ENCODE measurements around the gene NR1D2. TPM values are rescaled to one million over a fixed set of nuclear protein-coding genes. Genes with fewer than 3 reads are reported as not detected.

Gene NR1D2
- total RNA-seq, 1 experiment from 2014 or later: 24.0 TPM

DNA sequence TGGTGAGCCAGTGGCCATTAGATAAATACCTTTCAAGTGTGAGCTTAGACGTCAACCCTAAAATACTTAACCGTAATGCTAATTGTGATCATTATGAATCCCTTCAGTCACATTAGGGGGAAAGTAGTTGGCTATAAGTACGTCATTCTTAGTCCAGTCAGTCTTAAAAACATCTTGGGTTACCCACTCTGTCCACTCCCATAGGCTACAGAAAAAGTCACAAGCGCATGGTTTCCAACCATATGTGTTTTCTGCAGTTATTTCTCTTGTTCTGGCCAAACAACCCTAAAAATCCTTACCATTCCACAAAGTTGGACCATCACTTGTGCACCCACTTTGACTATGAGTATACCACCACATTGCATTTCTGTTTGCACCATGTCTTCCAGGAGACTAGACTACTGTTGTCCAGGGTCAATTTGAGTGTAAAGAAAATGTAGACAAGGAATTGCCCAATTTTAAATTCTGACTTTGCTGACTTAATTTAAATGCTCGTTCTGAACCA lies 24.9 kb upstream of the NR1D2 start:
- H3K4me2 ChIP-seq (ENCODE audit: insufficient read depth, insufficient read length, low read length): no peak overlapping the region
- H4K5ac ChIP-seq (ENCODE audit: insufficient read length, low read depth, low read length): no peak overlapping the region
- no peaks in the 10 kb centered on the region; the same call in 1 of the 2 replicates for H3K4me1 ChIP-seq (ENCODE audit: insufficient read depth, low read length)
- no peaks in the 10 kb centered on the region for H3K9me3 Mint-ChIP-seq
- no peaks in the 10 kb centered on the region for H4K20me1 ChIP-seq (ENCODE audit: control insufficient read depth, insufficient read depth, insufficient read length)
- H3K18ac ChIP-seq (ENCODE audit: insufficient read length, low read depth, low read length): no peak overlapping the region
- WGBS (ENCODE audit: extremely low coverage, insufficient read length, low lambda C conversion rate): no CpG with 5 or more reads among the region's 5 CpGs
- peaks cover 3% of the 10 kb centered on the region for H3K79me1 ChIP-seq (ENCODE audit: insufficient read depth, low read depth, low read length, poor library complexity, severe bottlenecking)
- no peak overlapping the region for H2BK5ac ChIP-seq (ENCODE audit: insufficient read length, low read length)
- H3K4me3 Mint-ChIP-seq: peak overlapping the region; percentile 53 to 99; a peak in 3 of 5 replicates
- no peak for DNase-seq
- no peaks in the 10 kb centered on the region; the same call in 1 of the 2 replicates for H3K27me3 Mint-ChIP-seq (ENCODE audit: low read depth)
- no peak overlapping the region for H2BK15ac ChIP-seq (ENCODE audit: low read depth, low read length)
- no peak overlapping the region for H3K4ac ChIP-seq (ENCODE audit: low read depth, low read length)
- H3K36me3 Mint-ChIP-seq (ENCODE audit: insufficient read depth in 1 of 3, low read depth in 3 of 3): peaks cover 31 to 48% (median 39%) of the 10 kb centered on the region in 3 experiments
- peaks cover 32 to 34% of the 10 kb centered on the region in 2 experiments for H3K4me1 Mint-ChIP-seq
- no peak overlapping the region for H3T11ph ChIP-seq (ENCODE audit: low read length)
- no peak overlapping the region for H2AFZ ChIP-seq (ENCODE audit: low read length)
- no peak overlapping the region for H3K56ac ChIP-seq (ENCODE audit: insufficient read length, low read depth, low read length)
- TF ChIP-seq CTCF (conservative IDR thresholded peaks at IDR 0.05): no peak
- H2BK120ac ChIP-seq (ENCODE audit: low read depth, low read length, poor library complexity, severe bottlenecking): no peak overlapping the region
- peaks cover 10% of the 10 kb centered on the region for H3K23me2 ChIP-seq (ENCODE audit: insufficient read length, low read depth, low read length, poor library complexity, severe bottlenecking)
- H4K91ac ChIP-seq (ENCODE audit: insufficient read length, low read depth, low read length): no peak overlapping the region
- peak overlapping the region in 1 of 3 experiments; percentile 94; a peak in 2 of 7 replicates for H3K27ac Mint-ChIP-seq
- H3K79me2 ChIP-seq (ENCODE audit: insufficient read depth, low read length): peaks cover 7% of the 10 kb centered on the region; the same call in 1 of the 2 replicates
- no peak overlapping the region for H4K8ac ChIP-seq (replicated peaks; ENCODE audit: insufficient read length, low read depth, low read length)
- H2BK20ac ChIP-seq (ENCODE audit: low read depth, low read length, poor library complexity, severe bottlenecking): no peak overlapping the region
- H3K9me3 ChIP-seq (ENCODE audit: control insufficient read depth, low read depth, low read length): no peaks in the 10 kb centered on the region
- no peak overlapping the region for H3K9ac ChIP-seq (ENCODE audit: extremely low read depth, insufficient read length, low read length)
- H2AK5ac ChIP-seq (ENCODE audit: insufficient read length, low read length): no peak overlapping the region
- H3K14ac ChIP-seq (ENCODE audit: insufficient read depth, low read length): no peak overlapping the region
- no peaks in the 10 kb centered on the region for H3K27me3 ChIP-seq (ENCODE audit: insufficient read depth, low read length)
- H3K27ac ChIP-seq (ENCODE audit: insufficient read length, low read depth, low read length): peak overlapping the region; percentile 2
- H2BK12ac ChIP-seq (ENCODE audit: insufficient read length, low read depth, low read length): no peak overlapping the region
- H3K23ac ChIP-seq (ENCODE audit: insufficient read length, low read depth, low read length): no peak overlapping the region
